A549 (cell line): ENCODE data around the gene GPRC5D. TPM values are rescaled to one million over a fixed set of nuclear protein-coding genes. Genes with fewer than 3 reads are reported as not detected.

Source experiments
- ATAC-seq, 2 experiments: fragments of 200-7000 bp in 1 of 2; fragments of >200 bp in 1 of 2; cut with Nextera tagmentation in 1 of 2; cut with Tn5 transposase in 1 of 2; 3 replicates each; pipeline versions ENCODE4 v1.8.0 to v1.9.1; 2018 to 2020; ENCODE audit warnings: mild to moderate bottlenecking in 1 of 2, moderate library complexity in 1 of 2
- CTCF ChIA-PET: fragments of 300-600 bp; sonication (Branson Sonifier 250); formaldehyde crosslinking; extraction: SDS; loops from one replicate; lab custom pipeline; 2021; ENCODE audit warnings: antibody characterized with exemption, inconsistent platforms; lab: Yijun Ruan, JAX
- POLR2A ChIA-PET: fragments of 350-600 bp; formaldehyde crosslinking; extraction: SDS; loops from one replicate; lab custom pipeline; 2021; ENCODE audit warnings: antibody characterized with exemption, inconsistent platforms; lab: Yijun Ruan, JAX
- DNase-seq, 2 experiments: peaks; one replicate each; pipeline versions ENCODE4 v3.0.0 to v3.0.0-alpha.2; 2011 to 2016; ENCODE audit warnings: low read depth in 1 of 2, low spot score in 1 of 2
- FAIRE-seq: peaks from 2 replicates; lab custom pipeline; 2011; peaks lifted over from hg19 to GRCh38; lab: Jason Lieb, UNC
- H3K27ac ChIP-seq, 2 experiments: fragments of >200 bp; sonication (Bioruptor Twin); formaldehyde crosslinking; 3 replicates each; pipeline ENCODE4 v1.5.1; 2016 to 2017
- H3K4me1 ChIP-seq: fragments of >200 bp; sonication (Bioruptor Twin); formaldehyde crosslinking; 3 replicates; pipeline ENCODE4 v1.6.1; 2016
- H3K4me2 ChIP-seq: fragments of >200 bp; sonication (Bioruptor Twin); formaldehyde crosslinking; 3 replicates; pipeline ENCODE4 v1.6.1; 2016
- H3K4me3 ChIP-seq: fragments of >200 bp; sonication (Bioruptor Twin); formaldehyde crosslinking; 3 replicates; pipeline ENCODE4 v1.5.1; 2016
- H3K9me3 ChIP-seq: fragments of >200 bp; sonication (Bioruptor Twin); formaldehyde crosslinking; 3 replicates; pipeline ENCODE4 v1.6.1; 2016
- BCL3 ChIP-seq: fragments of >200 bp; sonication (Bioruptor Twin); formaldehyde crosslinking; IDR thresholded peaks from 3 replicates; pipeline ENCODE4 v1.6.1; 2016
- BHLHE40 ChIP-seq: IDR thresholded peaks from 2 replicates; pipeline ENCODE4 v1.6.1; 2012; ENCODE audit warnings: low read depth, low read length, inconsistent platforms
- CEBPB ChIP-seq, 2 experiments: fragments of >200 bp in 1 of 2; sonication (Bioruptor Twin) in 1 of 2; formaldehyde crosslinking in 1 of 2; IDR thresholded peaks; 2 replicates each; pipeline ENCODE4 v1.6.1; 2012 to 2016
- CTCF ChIP-seq: fragments of >200 bp; sonication (Bioruptor Twin); formaldehyde crosslinking; IDR thresholded peaks from 3 replicates; pipeline ENCODE4 v1.5.1; 2016
- EHMT2 ChIP-seq: fragments of 200-600 bp; sonication (generic); IDR thresholded peaks from 2 replicates; pipeline ENCODE4 v1.6.1; 2016; ENCODE audit warnings: antibody characterized with exemption, low read depth, mild to moderate bottlenecking, moderate library complexity
- ELK1 ChIP-seq: fragments of 150-350 bp; IDR thresholded peaks from 2 replicates; pipeline ENCODE4 v1.6.1; 2014; ENCODE audit warnings: low read depth, mild to moderate bottlenecking, low read length
- FOSB ChIP-seq: fragments of 250-450 bp; sonication (Bioruptor Pico); IDR thresholded peaks from 2 replicates; pipeline ENCODE4 v1.5.0; 2020; ENCODE audit warnings: mild to moderate bottlenecking, moderate library complexity
- FOXS1 ChIP-seq: fragments of 250-450 bp; sonication (Bioruptor Pico); IDR thresholded peaks from 2 replicates; pipeline ENCODE4 v1.5.0; 2020; ENCODE audit warnings: mild to moderate bottlenecking, moderate library complexity
- HES2 ChIP-seq: fragments of >200 bp; sonication (Bioruptor Twin); formaldehyde crosslinking; IDR thresholded peaks from 2 replicates; pipeline ENCODE4 v1.6.1; 2016
- HEYL ChIP-seq: fragments of 250-450 bp; sonication (Bioruptor Pico); IDR thresholded peaks from 2 replicates; pipeline ENCODE4 v1.8.0; 2021; ENCODE audit warnings: mild to moderate bottlenecking, moderate library complexity
- HMGXB4 ChIP-seq: fragments of 250-450 bp; sonication (Bioruptor Pico); IDR thresholded peaks from 2 replicates; pipeline ENCODE4 v1.5.0; 2021; ENCODE audit warnings: mild to moderate bottlenecking, moderate library complexity, borderline replicate concordance
- HOXB13 ChIP-seq: fragments of 250-450 bp; sonication (Bioruptor Pico); IDR thresholded peaks from 2 replicates; pipeline ENCODE4 v1.5.0; 2020; ENCODE audit warnings: low read depth, mild to moderate bottlenecking, moderate library complexity
- KDM5A ChIP-seq: fragments of 200-600 bp; sonication (generic); IDR thresholded peaks from 2 replicates; pipeline ENCODE4 v1.6.1; 2016; ENCODE audit warnings: antibody characterized with exemption, mild to moderate bottlenecking
- NFE2L2 ChIP-seq: fragments of 150-350 bp; conservative IDR thresholded peaks from 2 replicates; pipeline ENCODE4 v1.6.1; 2014; ENCODE audit warnings: low read length
- POLR2AphosphoS2 ChIP-seq: conservative IDR thresholded peaks from 2 replicates; pipeline ENCODE4 v1.6.1; 2012; ENCODE audit warnings: low read length, improper control_type of control experiment, inconsistent platforms
- RAD21 ChIP-seq, 2 experiments: fragments of >200 bp in 1 of 2; sonication (Bioruptor Twin) in 1 of 2; formaldehyde crosslinking in 1 of 2; IDR thresholded peaks in 1 of 2; conservative IDR thresholded peaks in 1 of 2; 2 replicates in 1 of 2; 3 replicates in 1 of 2; pipeline ENCODE4 v1.6.1; 2012 to 2018; ENCODE audit warnings: inconsistent platforms in 1 of 2
- RFX5 ChIP-seq: fragments of 450-650 bp; IDR thresholded peaks from 2 replicates; pipeline ENCODE4 v1.7.1; 2014; ENCODE audit warnings: antibody characterized with exemption, mild to moderate bottlenecking, moderate library complexity
- TFCP2L1 ChIP-seq: fragments of 250-450 bp; sonication (Bioruptor Pico); IDR thresholded peaks from 2 replicates; pipeline ENCODE4 v1.5.0; 2021; ENCODE audit warnings: mild to moderate bottlenecking
- TP53 ChIP-seq: fragments of 250-450 bp; sonication (Bioruptor Pico); IDR thresholded peaks from 2 replicates; pipeline ENCODE4 v1.5.0; 2021; ENCODE audit warnings: mild to moderate bottlenecking, moderate library complexity
- WGBS: methylation state at CpG from one replicate; pipeline ENCODE4 v1.1.6; 2017; ENCODE audit errors: missing lambda C conversion rate; 5-methylcytosine and 5-hydroxymethylcytosine counted together
- polyA plus RNA-seq, 4 experiments: library from polyadenylated mRNA; depleted of rRNA in 3 of 4; stranded (reverse); fragments of >200 nt; fragmentation: RNase III in 1 of 4; extraction: RNeasy Plus Mini Kit Qiagen cat#74134 plus additional on column Dnase treatment in 1 of 4; gene quantifications; 2 replicates in 3 of 4; 3 replicates in 1 of 4; pipeline ENCODE4 v1.2.3, GENCODE V29; 2011 to 2017

GPRC5D gene
- polyA plus RNA-seq, 2 of the 4 experiments (the other 2 are of a cell fraction): not detected

GRCh38 chr12:12985817-12986408, 33.9 kb upstream of the GPRC5D start:
- peaks cover 7% of the 10 kb centered on the region; the same call in 2 of the 3 replicates for H3K4me1 ChIP-seq
- ChIA-PET POLR2A (no interaction called here), CTCF (interaction anchor here (0.9 to 10.4 kb wide), 13 partner anchors 9 to 228 kb away, joined by 3 to 180 read pairs (median 5); no protein-coding TSS in a partner anchor)
- no peak for TF ChIP-seq KDM5A
- peak; percentile 19 to 47; a peak in 2 of 5 replicates for TF ChIP-seq RAD21 (conservative IDR thresholded peaks at IDR 0.05 in 1 of 2, IDR thresholded peaks at IDR 0.05 in 1 of 2)
- no peak for TF ChIP-seq EHMT2
- no peak for TF ChIP-seq POLR2AphosphoS2
- TF ChIP-seq CTCF: peak; percentile 36
- no peak for TF ChIP-seq ELK1
- H3K4me2 ChIP-seq: no peak overlapping the region
- H3K9me3 ChIP-seq: no peaks in the 10 kb centered on the region
- FAIRE-seq (no peak), ATAC-seq (peak; percentile 89 to 96), DNase-seq (peak; percentile 58 to 59)
- no peak overlapping the region for H3K4me3 ChIP-seq
- no peak overlapping the region for H3K27ac ChIP-seq
- 76% methylated on average over 4 of the region's 4 CpGs for WGBS

- no peak for DNase-seq
- Histone ChIP-seq H3K9me3 (no peaks in the 10 kb centered on the region), H3K27ac (no peak overlapping the region), H3K4me2 (no peak overlapping the region), H3K4me3 (no peak overlapping the region), H3K4me1 (peaks cover 24% of the 10 kb centered on the region)
- ATAC-seq: no peak
- POLR2A ChIA-PET: no interaction called here
- FAIRE-seq: no peak
- 86% methylated on average over 5 of the region's 5 CpGs for WGBS
- CTCF ChIA-PET: interaction anchor here (0.6 to 10.4 kb wide), 36 partner anchors 8 to 1183 kb away, joined by 3 to 180 read pairs (median 5); partner anchors contain the start of genes DDX47 and GPRC5A
- TF ChIP-seq CEBPB (IDR thresholded peaks at IDR 0.05): no peak
- no peak for TF ChIP-seq BCL3
- TF ChIP-seq CTCF: no peak
- TF ChIP-seq NFE2L2: no peak
- no peak for TF ChIP-seq FOXS1 (CRISPR knock-in tag)
- TF ChIP-seq POLR2AphosphoS2: no peak
- no peak for TF ChIP-seq FOSB (CRISPR knock-in tag)
- TF ChIP-seq RFX5: no peak
- TF ChIP-seq HOXB13 (CRISPR knock-in tag): no peak
- no peak for TF ChIP-seq HES2
- TF ChIP-seq HMGXB4 (CRISPR knock-in tag): no peak
- no peak for TF ChIP-seq BHLHE40
- TF ChIP-seq TFCP2L1 (CRISPR knock-in tag): no peak
- no peak for TF ChIP-seq TP53 (CRISPR knock-in tag)
- TF ChIP-seq HEYL (CRISPR knock-in tag): no peak
Observed at GRCh38 chr12:12984149-12984548, 32.2 kb upstream of the GPRC5D start.
